GM23248 (cell line): ENCODE data around the gene CNTN1. TPM values are rescaled to one million over a fixed set of nuclear protein-coding genes. Genes with fewer than 3 reads are reported as not detected.

Experiments
- DNase-seq: peaks from one replicate; pipeline ENCODE4 v3.0.0-alpha.2; 2015
- H2AFZ ChIP-seq: fragments of 200-600 bp; sonication (generic); 2 replicates; pipeline ENCODE4 v1.6.1; 2016; ENCODE audit warnings: antibody characterized with exemption
- H3F3A ChIP-seq: fragments of 200-600 bp; sonication (generic); 2 replicates; pipeline ENCODE4 v1.6.1; 2016; ENCODE audit warnings: mild to moderate bottlenecking, antibody characterized with exemption, mixed run types; ENCODE audit not compliant: insufficient read depth
- H3K27ac ChIP-seq: fragments of 200-600 bp; sonication (generic); 2 replicates; pipeline ENCODE4 v1.5.1; 2016; ENCODE audit warnings: mild to moderate bottlenecking
- H3K27me3 ChIP-seq: fragments of 200-600 bp; sonication (generic); replicated peaks from 2 replicates; pipeline ENCODE4 v1.6.1; 2016; ENCODE audit warnings: mild to moderate bottlenecking; ENCODE audit not compliant: insufficient read depth
- H3K36me3 ChIP-seq: fragments of 200-600 bp; sonication (generic); 2 replicates; pipeline ENCODE4 v1.6.1; 2016; ENCODE audit warnings: low read depth, mild to moderate bottlenecking
- H3K4me1 ChIP-seq: fragments of 200-600 bp; sonication (generic); 2 replicates; pipeline ENCODE4 v1.6.1; 2016; ENCODE audit warnings: mild to moderate bottlenecking; ENCODE audit not compliant: insufficient read depth
- H3K4me2 ChIP-seq: fragments of 200-600 bp; sonication (generic); one replicate; pipeline ENCODE4 v1.6.1; 2016; ENCODE audit warnings: mild to moderate bottlenecking; ENCODE audit not compliant: unreplicated experiment
- H3K4me3 ChIP-seq: fragments of 200-600 bp; sonication (generic); 2 replicates; pipeline ENCODE4 v1.5.1; 2016; ENCODE audit warnings: mild to moderate bottlenecking
- H3K79me2 ChIP-seq: fragments of 200-600 bp; sonication (generic); 2 replicates; pipeline ENCODE4 v1.6.1; 2016; ENCODE audit warnings: mild to moderate bottlenecking; ENCODE audit not compliant: insufficient read depth
- H3K9ac ChIP-seq: fragments of 200-600 bp; sonication (generic); 2 replicates; pipeline ENCODE4 v1.6.1; 2016; ENCODE audit warnings: mild to moderate bottlenecking
- H3K9me2 ChIP-seq: fragments of 200-600 bp; sonication (generic); 2 replicates; pipeline ENCODE4 v1.6.1; 2016; ENCODE audit warnings: mixed run types, mild to moderate bottlenecking, moderate library complexity; ENCODE audit not compliant: insufficient read depth
- H3K9me3 ChIP-seq: fragments of 200-600 bp; sonication (generic); one replicate; pipeline ENCODE4 v1.6.1; 2017; ENCODE audit warnings: low read depth
- H4K20me1 ChIP-seq: fragments of 200-600 bp; sonication (generic); 2 replicates; pipeline ENCODE4 v1.6.0; 2016; ENCODE audit not compliant: insufficient read depth
- EZH2 ChIP-seq: fragments of 200-600 bp; sonication (generic); IDR thresholded peaks from 2 replicates; pipeline ENCODE4 v1.6.1; 2018; ENCODE audit warnings: antibody characterized with exemption, mild to moderate bottlenecking; ENCODE audit not compliant: insufficient read depth, poor library complexity, severe bottlenecking
- EZH2phosphoT487 ChIP-seq: fragments of 200-600 bp; sonication (generic); IDR thresholded peaks from 2 replicates; pipeline ENCODE4 v1.6.1; 2018; ENCODE audit warnings: antibody characterized with exemption, moderate library complexity, mild to moderate bottlenecking, low read depth; ENCODE audit not compliant: insufficient read depth
- WGBS, 2 experiments: methylation state at CpG; one replicate each; pipeline ENCODE4 v1.1.6; 2015 to 2017; ENCODE audit warnings: low lambda C conversion rate in 2 of 2, low coverage in 1 of 2; ENCODE audit errors: missing lambda C conversion rate in 2 of 2; 5-methylcytosine and 5-hydroxymethylcytosine counted together
- in situ Hi-C: fragments of 300-500 bp; cut with MboI; formaldehyde crosslinking; loops from 2 replicates; pipeline ENCODE4 v1.15.0; 2020
- polyA plus RNA-seq: library from polyadenylated mRNA; unstranded; fragments of >200 nt; fragmentation: Nextera tagmentation; extraction: Ambion mirVana; gene quantifications from 2 replicates; pipeline ENCODE4 v1.2.1, GENCODE V29; 2016
- total RNA-seq: library from RNA; depleted of rRNA; stranded (reverse); fragments of >200 nt; shearing (Covaris generic); gene quantifications from 2 replicates; pipeline ENCODE4 v1.2.3, GENCODE V29; 2014

CNTN1 gene
- total and polyA plus RNA-seq, 2 experiments from 2014 or later: 0.32 to 0.36 TPM

DNA sequence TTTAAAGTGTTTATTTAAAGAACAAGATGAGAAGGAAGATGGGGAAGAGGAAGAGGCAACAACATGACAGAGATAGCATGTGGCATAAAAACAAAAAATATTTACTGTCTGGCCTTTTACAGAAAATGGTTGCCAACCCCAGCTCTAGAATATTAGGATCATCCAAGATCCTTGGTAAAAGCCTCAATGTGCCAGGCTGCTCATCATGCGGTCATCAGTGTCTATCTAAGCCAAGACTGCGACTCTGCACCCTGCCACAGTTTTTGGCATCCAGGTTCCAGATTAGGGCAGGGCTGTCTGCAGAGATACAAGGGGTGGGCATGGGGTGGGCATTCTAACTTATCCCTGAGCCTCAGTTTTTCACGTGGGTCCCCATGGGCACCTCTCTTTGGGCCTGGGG, 46.9 kb upstream of the CNTN1 start:
- in situ Hi-C loops: no loop called here
- no peaks in the 10 kb centered on the region for H3F3A ChIP-seq
- no peaks in the 10 kb centered on the region for H3K79me2 ChIP-seq
- H3K4me1 ChIP-seq: no peaks in the 10 kb centered on the region
- H4K20me1 ChIP-seq: no peaks in the 10 kb centered on the region
- no peak for DNase-seq
- no peak overlapping the region for H3K4me2 ChIP-seq
- WGBS, 2 experiments: 66 to 80% methylated on average over 3 of the region's 3 CpGs
- no peak overlapping the region for H3K4me3 ChIP-seq
- H2AFZ ChIP-seq: no peak overlapping the region
- H3K27me3 ChIP-seq: no peaks in the 10 kb centered on the region
- H3K27ac ChIP-seq: no peak overlapping the region
- H3K9me2 ChIP-seq: no peaks in the 10 kb centered on the region
- no peaks in the 10 kb centered on the region for H3K36me3 ChIP-seq
- no peaks in the 10 kb centered on the region for H3K9me3 ChIP-seq
- no peak for TF ChIP-seq EZH2
- no peak for TF ChIP-seq EZH2phosphoT487
- H3K9ac ChIP-seq: no peak overlapping the region

DNA sequence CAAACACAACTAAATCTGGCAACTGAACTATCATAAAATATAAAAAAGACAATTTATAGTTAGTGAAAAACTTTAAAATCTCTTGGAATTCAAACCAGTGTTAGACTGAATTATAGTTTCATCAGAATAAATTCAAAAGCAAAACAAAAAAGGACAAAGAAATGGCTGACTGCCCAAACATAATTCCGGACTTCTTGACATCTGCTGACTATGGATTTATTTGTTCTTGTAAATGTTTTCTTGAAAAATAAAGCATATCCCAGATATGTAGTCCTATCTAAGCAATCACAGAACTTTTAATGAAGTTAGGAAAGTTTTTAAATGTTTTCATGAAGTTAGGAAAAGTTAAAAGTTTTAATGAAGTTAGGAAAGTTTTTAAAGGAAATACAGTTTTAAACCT, 45.8 kb upstream of the CNTN1 start:
- Histone ChIP-seq H3K79me2 (no peaks in the 10 kb centered on the region), H3K4me1 (no peaks in the 10 kb centered on the region), H3K9me2 (no peaks in the 10 kb centered on the region), H3K9ac (no peak overlapping the region), H3K4me3 (no peak overlapping the region), H3K36me3 (no peaks in the 10 kb centered on the region), H3K9me3 (no peaks in the 10 kb centered on the region), H3K27ac (no peak overlapping the region), H3F3A (no peaks in the 10 kb centered on the region), H4K20me1 (no peaks in the 10 kb centered on the region), H3K27me3 (no peaks in the 10 kb centered on the region), H2AFZ (no peak overlapping the region), H3K4me2 (no peak overlapping the region)
- in situ Hi-C loops: no loop called here
- DNase-seq: no peak
- TF ChIP-seq EZH2phosphoT487 (no peak), EZH2 (no peak)
- WGBS, 2 experiments: 20 to 22% methylated on average over 1 of the region's 1 CpG

DNA sequence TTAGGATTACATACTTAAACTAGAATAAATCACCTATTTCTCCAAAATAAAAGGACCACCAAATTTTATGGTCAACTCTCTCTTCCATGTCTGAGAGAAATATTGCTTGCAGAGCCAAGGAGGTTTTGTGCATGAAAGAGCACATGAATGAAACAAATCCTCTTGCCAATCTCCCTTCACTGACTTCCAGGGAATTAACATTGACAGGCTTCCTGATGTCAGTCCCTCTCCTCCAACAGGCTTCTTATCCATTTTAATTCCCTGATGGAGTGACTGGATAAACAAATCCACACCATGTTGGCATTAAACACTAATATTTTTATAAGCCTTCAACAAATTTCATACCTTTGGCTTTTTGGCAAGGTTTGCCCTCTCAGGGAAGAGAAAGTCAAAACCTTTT, 45.3 kb upstream of the CNTN1 start:
- in situ Hi-C loops: no loop called here
- H3K9ac ChIP-seq: no peak overlapping the region
- TF ChIP-seq EZH2phosphoT487 (no peak), EZH2 (no peak)
- H3K27ac ChIP-seq: no peak overlapping the region
- no peak for DNase-seq
- H3K9me2 ChIP-seq: no peaks in the 10 kb centered on the region
- H3K4me2 ChIP-seq: no peak overlapping the region
- H4K20me1 ChIP-seq: no peaks in the 10 kb centered on the region
- no peaks in the 10 kb centered on the region for H3K36me3 ChIP-seq
- H3K27me3 ChIP-seq: no peaks in the 10 kb centered on the region
- H3K4me3 ChIP-seq: no peak overlapping the region
- H3K79me2 ChIP-seq: no peaks in the 10 kb centered on the region
- no peaks in the 10 kb centered on the region for H3K4me1 ChIP-seq
- no peaks in the 10 kb centered on the region for H3K9me3 ChIP-seq
- H3F3A ChIP-seq: no peaks in the 10 kb centered on the region
- no peak overlapping the region for H2AFZ ChIP-seq

DNA sequence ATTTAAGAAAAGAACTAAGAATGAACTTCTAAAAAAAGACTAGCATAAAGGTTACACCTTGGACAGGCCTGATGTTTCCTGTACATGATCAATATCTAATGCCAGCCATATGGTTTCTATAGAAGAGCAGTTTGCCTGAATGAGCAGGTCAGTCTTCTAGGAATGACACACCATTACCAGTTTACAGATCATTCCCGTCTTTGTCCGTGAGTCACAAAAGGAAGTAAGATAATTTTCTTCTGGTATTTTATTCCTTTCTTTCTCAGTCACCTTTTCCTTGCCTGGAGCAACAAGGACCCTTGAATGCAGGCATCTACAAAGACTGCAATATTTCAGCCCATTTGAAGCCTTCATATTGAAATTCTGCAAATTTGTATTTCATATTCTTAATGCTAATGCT, 44.6 kb upstream of the CNTN1 start:
- peak; percentile 56 for DNase-seq
- no peak overlapping the region for H2AFZ ChIP-seq
- no peaks in the 10 kb centered on the region for H4K20me1 ChIP-seq
- no peaks in the 10 kb centered on the region for H3K9me3 ChIP-seq
- H3K4me2 ChIP-seq: no peak overlapping the region
- no peak overlapping the region for H3K27ac ChIP-seq
- 4 to 18% methylated on average over 2 of the region's 2 CpGs for WGBS, 2 experiments
- TF ChIP-seq EZH2phosphoT487 (no peak), EZH2 (no peak)
- no peaks in the 10 kb centered on the region for H3K9me2 ChIP-seq
- H3K9ac ChIP-seq: no peak overlapping the region
- H3K4me3 ChIP-seq: no peak overlapping the region
- no peaks in the 10 kb centered on the region for H3K4me1 ChIP-seq
- in situ Hi-C loops: no loop called here
- no peaks in the 10 kb centered on the region for H3K79me2 ChIP-seq
- H3K36me3 ChIP-seq: no peaks in the 10 kb centered on the region
- no peaks in the 10 kb centered on the region for H3F3A ChIP-seq
- no peaks in the 10 kb centered on the region for H3K27me3 ChIP-seq

DNA sequence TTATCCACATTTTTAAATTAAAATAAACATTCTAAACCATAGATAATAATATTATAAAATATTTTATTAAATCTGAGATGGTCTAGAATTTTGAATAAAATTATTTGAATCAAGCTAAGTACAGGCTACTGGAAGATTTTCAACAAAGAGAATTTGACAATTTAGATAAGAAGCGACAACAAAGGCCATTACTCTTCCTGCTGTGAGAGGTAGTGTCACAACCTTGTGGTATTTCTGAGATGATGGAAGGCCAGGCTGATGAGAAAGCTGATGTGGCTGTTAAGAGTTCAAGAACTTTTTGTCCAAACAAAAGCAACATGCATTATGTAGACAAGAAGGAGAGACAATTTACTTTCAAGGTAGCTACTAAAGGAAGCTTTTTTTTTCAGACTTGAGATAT, 43.7 kb upstream of the CNTN1 start:
- Histone ChIP-seq H3K4me1 (no peaks in the 10 kb centered on the region), H3K9ac (no peak overlapping the region), H3K4me3 (no peak overlapping the region), H3K27me3 (no peaks in the 10 kb centered on the region), H3K27ac (no peak overlapping the region), H2AFZ (no peak overlapping the region), H3K4me2 (no peak overlapping the region), H3K79me2 (no peaks in the 10 kb centered on the region), H3F3A (no peaks in the 10 kb centered on the region), H3K9me2 (no peaks in the 10 kb centered on the region), H3K36me3 (no peaks in the 10 kb centered on the region), H4K20me1 (no peaks in the 10 kb centered on the region), H3K9me3 (no peaks in the 10 kb centered on the region)
- 61 to 77% methylated on average over 1 of the region's 1 CpG for WGBS, 2 experiments
- no peak for DNase-seq
- in situ Hi-C loops: no loop called here
- TF ChIP-seq EZH2: no peak
- no peak for TF ChIP-seq EZH2phosphoT487
